Activated CD8-positive, alpha-beta memory T cell treated with anti-CD3 and anti-CD28 coated beads, Interleukin-2, amount 50 U/mL, for 24 hours (primary cell): ENCODE results near the gene HIPK2.

Experiments used
- DNase-seq: peaks from one replicate; pipeline ENCODE4 v3.0.0-alpha.2; 2020; ENCODE audit errors: extremely low read depth

The HIPK2 gene

GRCh38 chr7:139735912-139736595 lies 41.7 kb downstream of the HIPK2 start:
- DNase-seq = no peak

GRCh38 chr7:139735466-139735865 lies 42.3 kb downstream of the HIPK2 start:
- DNase-seq = no peak

- DNase-seq = no peak
These were observed 43.4 kb downstream of the HIPK2 start for GRCh38 chr7:139734395-139734794.

GRCh38 chr7:139733751-139734150 lies 44.0 kb downstream of the HIPK2 start:
- no peak for DNase-seq

- DNase-seq = no peak
These were observed 45.2 kb downstream of the HIPK2 start for GRCh38 chr7:139732471-139733167.

GRCh38 chr7:139731802-139732470 lies 45.9 kb downstream of the HIPK2 start:
- no peak for DNase-seq

- DNase-seq = no peak
These were observed 46.8 kb downstream of the HIPK2 start for GRCh38 chr7:139730746-139731612.

- DNase-seq = no peak
These were observed 49.6 kb downstream of the HIPK2 start for GRCh38 chr7:139728203-139728602.

- no peak for DNase-seq
These were observed 50.6 kb downstream of the HIPK2 start for GRCh38 chr7:139727151-139727705.

GRCh38 chr7:139726485-139726869 lies 51.3 kb downstream of the HIPK2 start:
- DNase-seq = no peak

GRCh38 chr7:139725858-139726484 lies 51.8 kb downstream of the HIPK2 start:
- DNase-seq = no peak

GRCh38 chr7:139725077-139725476 lies 52.7 kb downstream of the HIPK2 start:
- no peak for DNase-seq

- no peak for DNase-seq
These were observed 55.2 kb downstream of the HIPK2 start for GRCh38 chr7:139722604-139723003.

GRCh38 chr7:139721821-139722220 lies 56.0 kb downstream of the HIPK2 start:
- DNase-seq = no peak

GRCh38 chr7:139721417-139721816 lies 56.4 kb downstream of the HIPK2 start:
- no peak for DNase-seq

GRCh38 chr7:139720705-139721231 lies 57.0 kb downstream of the HIPK2 start:
- DNase-seq = no peak

GRCh38 chr7:139720186-139720585 lies 57.6 kb downstream of the HIPK2 start:
- DNase-seq = no peak

- no peak for DNase-seq
These were observed 58.9 kb downstream of the HIPK2 start for GRCh38 chr7:139718859-139719258.

GRCh38 chr7:139718141-139718540 lies 59.7 kb downstream of the HIPK2 start:
- no peak for DNase-seq

GRCh38 chr7:139716156-139716942 lies 61.4 kb downstream of the HIPK2 start:
- DNase-seq = no peak
